ENCODE data around the gene LRRC52.
"Not testable (repeated sequence)": the region's sequence is repeated elsewhere in the genome, so short reads cannot be mapped to it uniquely, and the experiment has no call there.

GRCh38 chr1:165606676-165607075, 62.9 kb downstream of the LRRC52 start:
- TF ChIP-seq CTCF (IDR thresholded peaks at IDR 0.05); EP300 (IDR thresholded peaks at IDR 0.05; ENCODE audit: low read depth); POLR2A (IDR thresholded peaks at IDR 0.05); POLR2AphosphoS5 (IDR thresholded peaks at IDR 0.05): not testable (repeated sequence)

All from transverse colon (tissue), 4 donors.